Naive thymus-derived CD4-positive, alpha-beta T cell (primary cell): ENCODE data around the gene NPSR1. TPM values are rescaled to one million over a fixed set of nuclear protein-coding genes. Genes with fewer than 3 reads are reported as not detected.

Experiments used
- ATAC-seq: fragments of 150-1000 bp; cut with Tn5 transposase; 2 replicates; pipeline ENCODE4 v1.10.0; 2021; ENCODE audit warnings: mild to moderate bottlenecking, moderate library complexity
- CTCF ChIA-PET: fragments of 350-600 bp; sonication (Branson Sonifier 250); formaldehyde crosslinking; loops from one replicate; lab custom pipeline; 2021; ENCODE audit warnings: antibody characterized with exemption; lab: Charles Lee
- POLR2A ChIA-PET: fragments of 350-600 bp; sonication (Branson Sonifier 250); formaldehyde crosslinking; loops from one replicate; lab custom pipeline; 2021; ENCODE audit warnings: antibody characterized with exemption, inconsistent platforms; lab: Charles Lee
- DNase-seq, 9 donors: peaks; one replicate each; pipeline versions ENCODE4 v3.0.0 to v3.0.0-alpha.2; 2020 to 2022; ENCODE audit warnings: mixed read lengths in 1 of 9
- H3K27ac ChIP-seq: one replicate; pipeline ENCODE4 v1.7.0; 2013; ENCODE audit warnings: mild to moderate bottlenecking, low read depth, low read length, moderate library complexity
- H3K27me3 ChIP-seq, 2 donors: one replicate each; pipeline ENCODE4 v1.7.0; 2013; ENCODE audit warnings: low read length in 2 of 2, mild to moderate bottlenecking in 2 of 2, moderate library complexity in 2 of 2; ENCODE audit not compliant: control insufficient read depth in 2 of 2, insufficient read depth in 2 of 2
- H3K36me3 ChIP-seq, 3 experiments: 1 replicate in 2 of 3; 2 replicates in 1 of 3; pipeline ENCODE4 v1.7.0; 2013; ENCODE audit warnings: low read length in 3 of 3, mild to moderate bottlenecking in 3 of 3, moderate library complexity in 1 of 3; ENCODE audit not compliant: insufficient read depth in 3 of 3, control insufficient read depth in 2 of 3
- H3K4me1 ChIP-seq, 2 donors: one replicate each; pipeline ENCODE4 v1.7.0; 2013; ENCODE audit warnings: low read length in 2 of 2, mild to moderate bottlenecking in 2 of 2, moderate library complexity in 1 of 2; ENCODE audit not compliant: control insufficient read depth in 2 of 2, insufficient read depth in 2 of 2
- H3K4me3 ChIP-seq: 2 replicates; pipeline ENCODE4 v1.7.0; 2013; ENCODE audit warnings: mild to moderate bottlenecking, low read length
- H3K9me3 ChIP-seq, 3 experiments: 1 replicate in 2 of 3; 2 replicates in 1 of 3; pipeline ENCODE4 v1.7.0; 2013; ENCODE audit warnings: low read length in 3 of 3; ENCODE audit not compliant: control insufficient read depth in 2 of 3
- H3K27ac Mint-ChIP-seq, 9 donors: one replicate each; pipeline ENCODE4 v1.8.0; 2020 to 2022; ENCODE audit warnings: mixed read lengths in 9 of 9, mild to moderate bottlenecking in 8 of 9, moderate library complexity in 5 of 9, inconsistent platforms in 2 of 9
- H3K27me3 Mint-ChIP-seq, 5 donors: one replicate each; pipeline ENCODE4 v1.8.0; 2021 to 2022; ENCODE audit warnings: mixed read lengths in 5 of 5, mild to moderate bottlenecking in 1 of 5
- H3K36me3 Mint-ChIP-seq, 5 donors: one replicate each; pipeline ENCODE4 v1.8.0; 2020 to 2022; ENCODE audit warnings: mixed read lengths in 5 of 5, mild to moderate bottlenecking in 3 of 5, inconsistent platforms in 1 of 5
- H3K4me1 Mint-ChIP-seq, 7 donors: one replicate each; pipeline ENCODE4 v1.8.0; 2020 to 2022; ENCODE audit warnings: mixed read lengths in 7 of 7, mild to moderate bottlenecking in 3 of 7, inconsistent platforms in 1 of 7
- H3K4me3 Mint-ChIP-seq, 10 donors: one replicate each; pipeline ENCODE4 v1.8.0; 2020 to 2022; ENCODE audit warnings: mild to moderate bottlenecking in 10 of 10, mixed read lengths in 10 of 10, moderate library complexity in 6 of 10, inconsistent platforms in 2 of 10
- H3K9me3 Mint-ChIP-seq, 11 donors: one replicate each; pipeline ENCODE4 v1.8.0; 2020 to 2022; ENCODE audit warnings: mixed read lengths in 11 of 11, mild to moderate bottlenecking in 4 of 11, inconsistent platforms in 1 of 11, moderate library complexity in 1 of 11
- intact Hi-C, 2 donors: fragments of 100-400 bp; cut with micrococcal nuclease; formaldehyde crosslinking; loops; one replicate each; pipeline ENCODE4 v1.15.1; 2023
- polyA plus RNA-seq, 2 donors: library from polyadenylated mRNA; unstranded; fragments of 300-500 nt; fragmentation: Illumina TruSeq; gene quantifications; one replicate each; pipeline ENCODE4 v1.2.3, GENCODE V29; 2021
- total RNA-seq, 6 experiments: library from RNA in 5 of 6; stranded (reverse) in 5 of 6; gene quantifications; 1 replicate in 5 of 6; 2 replicates in 1 of 6; pipeline ENCODE4 v1.2.3 and lab custom pipeline; 2021 to 2026

The NPSR1 gene
- total and polyA plus RNA-seq, 7 experiments from 2014 or later: not detected

DNA sequence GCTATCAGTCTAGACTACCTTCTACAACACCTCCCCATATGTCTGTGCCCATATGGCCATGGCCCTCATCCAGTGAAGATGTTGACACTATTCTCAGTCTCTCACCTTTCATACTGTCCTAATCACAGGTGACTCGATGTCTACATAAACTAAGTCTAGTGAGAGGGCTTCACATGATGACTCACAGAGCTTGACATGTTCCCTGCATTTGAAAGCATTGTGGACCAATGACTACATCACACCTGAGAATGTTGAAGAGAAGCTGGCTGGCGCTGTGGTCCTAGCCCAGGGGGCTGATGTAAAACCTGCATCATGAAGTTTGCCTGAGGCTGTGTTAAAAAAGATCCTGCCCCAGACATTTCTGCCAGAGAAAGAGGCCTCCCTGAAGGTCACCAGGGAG lies 167.2 kb downstream of the NPSR1 start:
- intact Hi-C loops: loop anchor here in 1 of 2 donors (10.0 kb wide), 1 partner anchor 800 kb away; no protein-coding TSS in a partner anchor
- no peak overlapping the region for H3K27ac Mint-ChIP-seq

DNA sequence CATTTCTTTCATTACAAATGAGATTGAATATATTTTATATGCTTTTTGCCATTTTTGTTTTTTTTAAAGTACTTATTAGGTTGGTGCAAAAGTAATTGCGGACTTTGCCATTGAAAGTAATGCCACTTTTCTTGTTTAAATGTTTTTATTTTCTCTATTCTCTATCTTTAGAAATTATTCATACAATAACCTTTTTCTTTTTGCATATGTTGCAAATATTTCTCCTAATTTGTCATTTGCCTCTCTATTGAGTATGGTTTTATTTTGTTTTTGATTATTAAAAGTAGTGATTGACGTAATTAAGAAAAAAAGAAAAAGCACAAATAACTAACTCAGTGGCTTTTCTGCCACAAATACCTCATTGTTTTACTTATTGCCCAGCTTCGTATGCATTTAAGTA lies 172.4 kb downstream of the NPSR1 start:
- no peak overlapping the region for H3K27ac Mint-ChIP-seq
- no peaks in the 10 kb centered on the region for H3K9me3 ChIP-seq
- no peak for DNase-seq
- ChIA-PET CTCF (no interaction called here), POLR2A (no interaction called here)
- ATAC-seq: no peak
- no peak overlapping the region for H3K27ac ChIP-seq
- no peaks in the 10 kb centered on the region for H3K36me3 ChIP-seq
- H3K4me3 Mint-ChIP-seq: no peak overlapping the region
- H3K4me3 ChIP-seq: no peak overlapping the region
- H3K27me3 ChIP-seq: peaks cover 0 to 3% of the 10 kb centered on the region in 2 donors
- H3K4me1 ChIP-seq: no peaks in the 10 kb centered on the region
- H3K4me1 Mint-ChIP-seq: peaks cover 0 to 2% (median 0%) of the 10 kb centered on the region in 7 donors
- H3K9me3 Mint-ChIP-seq: peaks cover 0 to 3% (median 0%) of the 10 kb centered on the region in 11 donors
- H3K36me3 Mint-ChIP-seq: no peaks in the 10 kb centered on the region
- H3K27me3 Mint-ChIP-seq: peaks cover 0 to 18% (median 6%) of the 10 kb centered on the region in 5 donors
- intact Hi-C loops: no loop called here

More for the DNA sequence above, 167.2 kb downstream of the NPSR1 start:
- no peaks in the 10 kb centered on the region for H3K36me3 Mint-ChIP-seq
- CTCF ChIA-PET: interaction anchor here (1.4 kb wide), 2 partner anchors 209 to 215 kb away, joined by 3 read pairs; no protein-coding TSS in a partner anchor
- Histone ChIP-seq H3K27me3 (no peaks in the 10 kb centered on the region), H3K4me1 (no peaks in the 10 kb centered on the region), H3K9me3 (no peaks in the 10 kb centered on the region), H3K4me3 (no peak overlapping the region), H3K27ac (no peak overlapping the region), H3K36me3 (no peaks in the 10 kb centered on the region)
- H3K4me3 Mint-ChIP-seq: no peak overlapping the region
- POLR2A ChIA-PET: no interaction called here
- peaks cover 0 to 15% (median 4%) of the 10 kb centered on the region in 5 donors for H3K27me3 Mint-ChIP-seq
- H3K9me3 Mint-ChIP-seq: peaks cover 0 to 3% (median 0%) of the 10 kb centered on the region in 11 donors
- ATAC-seq (no peak), DNase-seq (no peak)
- peaks cover 0 to 2% (median 0%) of the 10 kb centered on the region in 7 donors for H3K4me1 Mint-ChIP-seq

DNA sequence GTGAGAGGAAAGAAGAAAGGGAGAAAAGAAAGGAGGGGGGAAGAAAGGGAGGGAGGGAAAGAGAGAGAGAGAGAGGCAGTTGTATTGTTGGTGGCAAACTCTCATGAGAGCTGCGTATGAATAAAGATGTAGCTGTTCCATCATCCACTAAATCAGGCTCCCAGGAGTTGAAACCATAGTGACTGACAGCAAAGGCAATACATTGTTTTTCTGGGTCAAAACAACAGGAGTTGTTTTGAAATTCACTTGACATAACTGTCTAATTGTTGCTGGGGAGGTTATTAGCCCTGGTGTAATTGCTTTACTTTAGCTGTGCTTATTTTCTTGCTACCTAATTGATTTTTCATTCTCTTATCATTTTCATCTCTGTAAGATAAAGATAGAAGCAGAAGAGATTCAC lies 173.4 kb downstream of the NPSR1 start:
- Histone ChIP-seq H3K4me3 (no peak overlapping the region), H3K27ac (no peak overlapping the region), H3K4me1 (no peaks in the 10 kb centered on the region), H3K36me3 (no peaks in the 10 kb centered on the region), H3K9me3 (no peaks in the 10 kb centered on the region), H3K27me3 (peaks cover 0 to 3% of the 10 kb centered on the region in 2 donors)
- ChIA-PET CTCF (no interaction called here), POLR2A (no interaction called here)
- Mint-ChIP-seq H3K4me1 (peaks cover 0 to under 1% (median 0%) of the 10 kb centered on the region in 7 donors), H3K27me3 (peaks cover 0 to 18% (median 6%) of the 10 kb centered on the region in 5 donors), H3K36me3 (no peaks in the 10 kb centered on the region), H3K9me3 (peaks cover 0 to 3% (median 0%) of the 10 kb centered on the region in 11 donors), H3K4me3 (no peak overlapping the region), H3K27ac (no peak overlapping the region)
- DNase-seq: no peak
- intact Hi-C loops: no loop called here
- no peak for ATAC-seq

DNA sequence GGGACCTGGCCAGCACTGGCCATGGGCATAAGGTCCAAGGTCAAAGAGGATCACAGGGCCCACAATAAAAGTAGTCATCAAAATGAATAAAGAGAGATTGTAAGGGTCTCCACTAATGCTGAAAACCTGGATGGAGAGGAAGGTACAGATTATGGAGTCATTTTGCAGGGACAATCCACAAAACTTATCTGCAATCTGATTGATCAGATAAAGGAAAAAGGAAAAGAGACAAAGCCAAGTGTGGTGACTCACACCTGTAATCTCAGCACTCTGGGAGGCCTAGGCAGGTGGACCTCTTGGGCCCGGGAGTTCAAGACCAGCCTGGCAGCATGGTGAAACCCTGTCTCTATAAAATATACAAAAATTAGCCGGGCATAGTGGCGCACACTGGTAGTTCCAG lies 174.0 kb downstream of the NPSR1 start:
- H3K27ac ChIP-seq: no peak overlapping the region
- ChIA-PET POLR2A (no interaction called here), CTCF (interaction anchor here (1.3 kb wide), 1 partner anchor 8 kb away, joined by 3 read pairs; no protein-coding TSS in a partner anchor)
- no peaks in the 10 kb centered on the region for H3K4me1 ChIP-seq
- no peak overlapping the region for H3K27ac Mint-ChIP-seq
- peaks cover 0 to under 1% (median 0%) of the 10 kb centered on the region in 7 donors for H3K4me1 Mint-ChIP-seq
- no peaks in the 10 kb centered on the region for H3K36me3 Mint-ChIP-seq
- H3K27me3 Mint-ChIP-seq: peaks cover 0 to 18% (median 6%) of the 10 kb centered on the region in 5 donors
- ATAC-seq (no peak), DNase-seq (no peak)
- intact Hi-C loops: no loop called here
- H3K9me3 ChIP-seq: no peaks in the 10 kb centered on the region
- no peaks in the 10 kb centered on the region for H3K36me3 ChIP-seq
- peaks cover 0 to 3% (median 0%) of the 10 kb centered on the region in 11 donors for H3K9me3 Mint-ChIP-seq
- H3K4me3 ChIP-seq: no peak overlapping the region
- no peak overlapping the region for H3K4me3 Mint-ChIP-seq
- H3K27me3 ChIP-seq: peaks cover 0 to 3% of the 10 kb centered on the region in 2 donors

DNA sequence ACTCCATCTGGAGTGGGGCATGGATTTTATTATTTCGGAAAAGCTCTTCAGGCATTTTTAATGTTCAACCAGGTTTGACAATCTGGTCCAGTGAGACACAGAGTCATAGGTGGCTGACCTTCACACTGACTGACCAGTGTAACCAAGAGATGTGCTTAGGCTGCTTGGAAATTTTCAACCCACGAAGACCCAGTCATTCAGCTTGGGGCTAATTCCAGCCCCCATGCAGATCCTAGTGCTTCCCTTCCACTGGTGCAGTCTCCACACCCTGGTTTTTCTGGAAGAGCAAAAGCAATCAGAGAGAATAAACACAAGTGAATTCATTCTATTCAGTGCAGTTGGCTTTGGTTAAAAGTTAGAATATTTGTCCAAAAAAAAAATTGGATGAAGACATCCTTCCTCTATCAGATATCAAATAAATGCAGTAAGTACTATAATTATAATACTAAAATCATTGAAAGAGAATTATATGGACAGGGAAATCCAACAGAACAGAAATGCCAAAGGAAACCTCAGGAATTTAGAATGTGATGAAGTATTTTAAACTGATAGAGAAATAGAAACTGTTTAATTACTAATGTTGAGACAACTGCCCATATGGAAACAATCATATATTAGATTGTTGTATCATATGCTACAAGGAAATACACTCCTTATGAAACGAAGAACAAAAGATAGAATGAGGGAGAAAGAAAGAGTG lies 178.0 kb downstream of the NPSR1 start:
- no peaks in the 10 kb centered on the region for H3K36me3 Mint-ChIP-seq
- H3K4me3 Mint-ChIP-seq: no peak overlapping the region
- no peaks in the 10 kb centered on the region for H3K9me3 ChIP-seq
- H3K4me1 Mint-ChIP-seq: peaks cover 0 to 5% (median 4%) of the 10 kb centered on the region in 7 donors
- H3K27me3 Mint-ChIP-seq: peaks cover 3 to 17% (median 12%) of the 10 kb centered on the region in 5 donors
- H3K9me3 Mint-ChIP-seq: peaks cover 0 to 2% (median 0%) of the 10 kb centered on the region in 11 donors
- POLR2A ChIA-PET: no interaction called here
- ATAC-seq (no peak), DNase-seq (no peak)
- no peaks in the 10 kb centered on the region for H3K4me1 ChIP-seq
- H3K27ac ChIP-seq: no peak overlapping the region
- peaks cover 0 to 2% of the 10 kb centered on the region in 2 donors for H3K27me3 ChIP-seq
- H3K4me3 ChIP-seq: no peak overlapping the region
- intact Hi-C loops: no loop called here
- CTCF ChIA-PET: interaction anchor here (1.8 kb wide), 1 partner anchor 12 kb away, joined by 5 read pairs; no protein-coding TSS in a partner anchor
- H3K36me3 ChIP-seq: no peaks in the 10 kb centered on the region
- H3K27ac Mint-ChIP-seq: no peak overlapping the region

DNA sequence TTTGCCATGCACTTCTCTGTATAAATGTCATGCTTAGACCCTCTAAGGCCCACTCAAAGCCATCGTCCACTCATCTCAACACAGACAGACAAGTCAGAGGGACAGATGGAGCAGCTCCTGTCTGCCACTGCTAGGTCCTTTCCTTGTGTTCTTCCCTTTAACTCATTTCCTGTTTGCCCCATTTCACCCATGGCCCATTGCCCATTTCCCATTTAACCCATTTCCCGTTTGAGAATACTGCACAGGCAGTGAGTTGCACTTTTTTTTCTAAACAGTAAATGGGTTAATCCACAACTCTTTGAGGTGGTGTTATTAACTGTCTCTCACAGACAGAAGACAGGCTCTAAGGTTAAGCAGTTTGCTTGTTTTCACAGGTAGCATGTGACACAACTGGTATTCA lies 179.3 kb downstream of the NPSR1 start:
- H3K9me3 Mint-ChIP-seq: peaks cover 0 to 3% (median 0%) of the 10 kb centered on the region in 11 donors
- ATAC-seq (no peak), DNase-seq (no peak)
- Histone ChIP-seq H3K9me3 (no peaks in the 10 kb centered on the region), H3K36me3 (no peaks in the 10 kb centered on the region), H3K4me1 (no peaks in the 10 kb centered on the region), H3K27ac (no peak overlapping the region), H3K4me3 (no peak overlapping the region), H3K27me3 (no peaks in the 10 kb centered on the region)
- ChIA-PET CTCF (no interaction called here), POLR2A (no interaction called here)
- H3K36me3 Mint-ChIP-seq: no peaks in the 10 kb centered on the region
- peak overlapping the region in 1 of 9 donors; percentile 43 for H3K27ac Mint-ChIP-seq
- intact Hi-C loops: no loop called here
- H3K27me3 Mint-ChIP-seq: peaks cover 3 to 16% (median 12%) of the 10 kb centered on the region in 5 donors
- H3K4me1 Mint-ChIP-seq: peaks cover 0 to 5% (median 4%) of the 10 kb centered on the region in 7 donors
- H3K4me3 Mint-ChIP-seq: no peak overlapping the region
